K562 (cell line): ENCODE results near the gene RAD1. TPM values are rescaled to one million over a fixed set of nuclear protein-coding genes. Genes with fewer than 3 reads are reported as not detected.

ENCODE experiments used
- BCLAF1 ChIP-seq, 2 experiments: fragments of 450-650 bp in 1 of 2; IDR thresholded peaks; 2 replicates each; pipeline ENCODE4 v1.6.1; 2011 to 2017; ENCODE audit warnings: low read depth in 2 of 2, antibody characterized with exemption in 1 of 2, borderline replicate concordance in 1 of 2, low read length in 1 of 2, mild to moderate bottlenecking in 1 of 2, mixed read lengths in 1 of 2; ENCODE audit not compliant: control insufficient read depth in 1 of 2
- ELF1 ChIP-seq: fragments of 200-800 bp; sonication (Bioruptor generic); IDR thresholded peaks from 2 replicates; pipeline ENCODE4 v1.6.1; 2016; ENCODE audit warnings: missing genetic modification characterization, missing compliant biosample characterization
- FOXA3 ChIP-seq, 2 experiments: fragments of 450-650 bp in 1 of 2; sonication (generic) in 1 of 2; formaldehyde crosslinking; IDR thresholded peaks in 1 of 2; conservative IDR thresholded peaks in 1 of 2; 2 replicates each; pipeline versions ENCODE4 v1.4.0 to v1.8.0; 2020 to 2022; ENCODE audit warnings: mild to moderate bottlenecking in 2 of 2, missing genetic modification reagents in 1 of 2
- GTF2E2 ChIP-seq: fragments of 200-800 bp; sonication (Bioruptor generic); IDR thresholded peaks from 2 replicates; pipeline ENCODE4 v1.6.1; 2016; ENCODE audit warnings: missing genetic modification characterization, missing compliant biosample characterization
- KAT8 ChIP-seq: fragments of 450-650 bp; IDR thresholded peaks from 2 replicates; pipeline ENCODE4 v1.6.1; 2016; ENCODE audit warnings: low read depth, mild to moderate bottlenecking
- KDM4B ChIP-seq, 2 experiments: fragments of 450-650 bp in 1 of 2; sonication (generic) in 1 of 2; IDR thresholded peaks; 2 replicates each; pipeline ENCODE4 v1.6.1; 2016 to 2017; ENCODE audit warnings: borderline replicate concordance in 2 of 2, antibody characterized with exemption in 1 of 2, low read depth in 1 of 2, mild to moderate bottlenecking in 1 of 2
- MAFG ChIP-seq: fragments of 450-650 bp; conservative IDR thresholded peaks from 2 replicates; pipeline ENCODE4 v1.6.1; 2016; ENCODE audit warnings: missing genetic modification characterization, missing compliant biosample characterization
- MYNN ChIP-seq, 2 experiments: sonication (generic); formaldehyde crosslinking in 1 of 2; IDR thresholded peaks; 2 replicates each; pipeline versions ENCODE4 v1.5.0 to v1.6.1; 2016 to 2020; ENCODE audit warnings: antibody characterized with exemption in 1 of 2, missing genetic modification reagents in 1 of 2
- PHTF2 ChIP-seq: fragments of 250-450 bp; sonication (Bioruptor Pico); IDR thresholded peaks from 2 replicates; pipeline ENCODE4 v1.5.0; 2021; ENCODE audit warnings: mild to moderate bottlenecking
- RBM22 ChIP-seq: fragments of 200-400 bp; formaldehyde crosslinking; IDR thresholded peaks from 2 replicates; pipeline ENCODE4 v1.6.1; 2018; ENCODE audit warnings: low read length, low read depth; ENCODE audit not compliant: poor library complexity, severe bottlenecking
- UBTF ChIP-seq, 2 experiments: IDR thresholded peaks; 2 replicates each; pipeline ENCODE4 v1.6.1; 2012; ENCODE audit warnings: improper control_type of control experiment in 2 of 2, low read depth in 2 of 2, low read length in 2 of 2, borderline replicate concordance in 1 of 2
- ZEB2 ChIP-seq: fragments of 450-650 bp; IDR thresholded peaks from 2 replicates; pipeline ENCODE4 v1.6.1; 2016
- ZNF134 ChIP-seq: fragments of 250-450 bp; sonication (Bioruptor Pico); conservative IDR thresholded peaks from 2 replicates; pipeline ENCODE4 v1.4.0; 2020
- ZNF354B ChIP-seq: fragments of 250-450 bp; sonication (Bioruptor Pico); IDR thresholded peaks from 2 replicates; pipeline ENCODE4 v1.4.0; 2020
- ZNF592 ChIP-seq: fragments of 450-650 bp; IDR thresholded peaks from 2 replicates; pipeline ENCODE4 v1.6.1; 2017; ENCODE audit warnings: antibody characterized with exemption, mild to moderate bottlenecking
- polyA plus RNA-seq, 8 experiments: library from polyadenylated mRNA; depleted of rRNA in 4 of 8; stranded (reverse) in 5 of 8; unstranded in 3 of 8; fragments of >200 nt; fragmentation: Nextera tagmentation in 2 of 8; fragmentation: Illumina TruSeq in 1 of 8; extraction: Ambion mirVana in 2 of 8; extraction: Trizol in 1 of 8; gene quantifications; 2 replicates each; pipeline versions ENCODE4 v1.2.1 to v1.2.3, GENCODE V29; 2011 to 2014; ENCODE audit warnings: inconsistent platforms in 1 of 8, missing spikeins in 1 of 8
- total RNA-seq, 7 experiments: library from RNA; depleted of rRNA in 6 of 7; stranded (reverse); fragments of >200 nt in 6 of 7; fragmentation: Illumina TruSeq in 2 of 7; extraction: Trizol in 2 of 7; gene quantifications; 2 replicates each; pipeline versions ENCODE4 v1.2.1 to v1.2.3, GENCODE V29; 2011 to 2021; ENCODE audit warnings: low replicate concordance in 1 of 7

Gene RAD1
- total and polyA plus RNA-seq, 9 of the 15 experiments (the other 6 are each of a cell fraction or from before 2014, with no cell fraction given) = 44.5 to 148 (median 60.8) TPM

- TF ChIP-seq UBTF (IDR thresholded peaks at IDR 0.05; ENCODE audit: borderline replicate concordance in 1 of 2, low read depth in 2 of 2, low read length in 2 of 2) (no peak), KAT8 (no peak), ZNF592 (no peak), ZEB2 (no peak), MYNN (IDR thresholded peaks at IDR 0.05) (no peak), MYNN (CRISPR knock-in tag; IDR thresholded peaks at IDR 0.05) (no peak), ELF1 (tag) (0 out of 2 replicates have a peak, but pooled peaks have one; percentile 28), BCLAF1 (IDR thresholded peaks at IDR 0.05; ENCODE audit: borderline replicate concordance in 1 of 2, control insufficient read depth in 1 of 2, low read depth in 2 of 2, low read length in 1 of 2) (0 out of 4 replicates have a peak, but pooled peaks of 1 of the 2 experiments have one; percentile 39), RBM22 (no peak), KDM4B (IDR thresholded peaks at IDR 0.05; ENCODE audit: borderline replicate concordance in 2 of 2, low read depth in 1 of 2) (no peak), PHTF2 (no peak), FOXA3 (CRISPR knock-in tag; conservative IDR thresholded peaks at IDR 0.05 in 1 of 2, IDR thresholded peaks at IDR 0.05 in 1 of 2) (no peak), MAFG (no peak), GTF2E2 (no peak), ZNF134 (CRISPR knock-in tag) (no peak), ZNF354B (no peak)
These were observed 13.9 kb upstream of the RAD1 start, which contains the start of gene DNAJC21 (continued) for GRCh38 chr5:34929134-34929719.
